22Rv1 (cell line): ENCODE results near the gene PANK4.

Experiments used
- CTCF ChIP-seq: fragments of 450-650 bp; IDR thresholded peaks from 2 replicates; pipeline ENCODE4 v1.5.1; 2017; ENCODE audit warnings: mild to moderate bottlenecking
- ZFX ChIP-seq: fragments of 450-650 bp; IDR thresholded peaks from 2 replicates; pipeline ENCODE4 v1.6.1; 2017; ENCODE audit warnings: antibody characterized with exemption, borderline replicate concordance

GRCh38 chr1:2515763-2516080 is 10.7 kb downstream of the PANK4 start:
- TF ChIP-seq CTCF (no peak), ZFX (no peak)
